C4-2B (cell line): ENCODE results near the gene LCA5L.

ENCODE experiments used
- ZFX ChIP-seq: fragments of 450-650 bp; IDR thresholded peaks from 2 replicates; pipeline ENCODE4 v1.6.1; 2017
- TF ChIP-seq, protein P1 (sequence below): fragments of 450-650 bp; conservative IDR thresholded peaks from 2 replicates; pipeline ENCODE4 v1.5.1; 2017; ENCODE audit warnings: mild to moderate bottlenecking

DNA sequence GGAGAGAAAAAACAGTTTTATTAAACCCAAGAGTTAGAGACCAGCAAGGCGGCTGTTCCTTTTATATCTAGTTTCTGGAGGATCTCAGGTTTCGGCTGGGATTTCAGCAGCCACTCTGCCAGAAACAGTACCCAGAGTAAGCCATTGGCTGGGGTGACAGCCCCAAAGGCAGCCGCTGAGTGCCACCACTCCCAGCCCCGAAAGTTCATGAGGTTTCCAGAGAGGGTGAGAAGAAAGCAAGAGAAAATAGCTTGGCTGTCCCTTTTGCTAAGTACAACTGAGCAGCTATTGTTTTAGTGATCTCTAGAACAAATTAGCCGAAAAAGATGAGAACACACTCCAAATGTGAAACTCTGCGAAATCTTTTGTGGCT, 7.4 kb upstream of the LCA5L start:
- TF ChIP-seq, protein P1, sequence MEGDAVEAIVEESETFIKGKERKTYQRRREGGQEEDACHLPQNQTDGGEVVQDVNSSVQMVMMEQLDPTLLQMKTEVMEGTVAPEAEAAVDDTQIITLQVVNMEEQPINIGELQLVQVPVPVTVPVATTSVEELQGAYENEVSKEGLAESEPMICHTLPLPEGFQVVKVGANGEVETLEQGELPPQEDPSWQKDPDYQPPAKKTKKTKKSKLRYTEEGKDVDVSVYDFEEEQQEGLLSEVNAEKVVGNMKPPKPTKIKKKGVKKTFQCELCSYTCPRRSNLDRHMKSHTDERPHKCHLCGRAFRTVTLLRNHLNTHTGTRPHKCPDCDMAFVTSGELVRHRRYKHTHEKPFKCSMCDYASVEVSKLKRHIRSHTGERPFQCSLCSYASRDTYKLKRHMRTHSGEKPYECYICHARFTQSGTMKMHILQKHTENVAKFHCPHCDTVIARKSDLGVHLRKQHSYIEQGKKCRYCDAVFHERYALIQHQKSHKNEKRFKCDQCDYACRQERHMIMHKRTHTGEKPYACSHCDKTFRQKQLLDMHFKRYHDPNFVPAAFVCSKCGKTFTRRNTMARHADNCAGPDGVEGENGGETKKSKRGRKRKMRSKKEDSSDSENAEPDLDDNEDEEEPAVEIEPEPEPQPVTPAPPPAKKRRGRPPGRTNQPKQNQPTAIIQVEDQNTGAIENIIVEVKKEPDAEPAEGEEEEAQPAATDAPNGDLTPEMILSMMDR: no peak
- no peak for TF ChIP-seq ZFX
